ENCODE measurements around the gene CCNY.

Gene CCNY

DNA sequence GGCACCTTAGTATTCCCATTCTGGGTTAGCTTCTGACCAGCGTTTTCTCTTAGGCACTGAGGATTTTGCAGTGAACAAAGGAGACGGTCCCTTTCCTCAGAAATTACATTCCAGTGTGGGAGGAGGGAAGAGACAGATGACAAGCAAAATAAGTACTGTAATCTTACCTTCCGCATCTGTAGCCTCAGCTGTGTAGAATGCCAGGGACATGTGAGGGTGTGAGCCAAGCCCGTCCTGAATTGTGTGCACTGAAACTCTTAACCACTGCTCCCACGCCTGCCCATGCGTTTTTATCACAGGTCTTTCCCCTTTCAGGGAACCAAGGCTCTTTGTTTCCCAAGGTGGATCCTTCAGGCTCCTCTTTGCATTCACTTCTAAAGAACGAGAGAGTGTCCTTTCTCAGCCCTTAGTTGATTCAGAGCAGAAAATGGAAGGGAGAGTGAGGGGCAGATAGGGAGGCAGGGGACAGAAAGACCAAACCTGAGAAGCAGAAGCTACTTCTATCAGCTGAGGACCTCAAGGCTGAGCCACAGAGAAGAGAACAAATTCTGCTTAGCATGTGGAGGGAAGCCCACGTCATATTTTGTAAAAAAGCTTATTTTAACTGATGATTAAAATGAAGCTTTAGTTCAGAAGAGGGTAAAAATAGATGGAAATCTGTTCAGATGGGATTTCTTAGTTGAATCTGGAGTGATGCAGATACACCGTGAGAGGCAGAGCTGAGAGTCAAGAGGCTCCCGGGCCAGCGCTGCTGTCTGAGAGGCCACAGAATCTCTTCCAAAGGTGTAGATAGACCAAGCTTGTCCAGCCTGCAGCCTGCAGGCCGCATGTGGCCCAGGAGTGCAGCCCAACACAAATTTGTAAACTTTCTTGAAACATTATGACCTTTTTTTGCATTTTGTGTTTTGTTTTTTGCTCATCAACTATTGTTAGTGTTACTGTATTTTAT is 122.5 kb downstream of the CCNY start:
- no peak for DNase-seq

DNA sequence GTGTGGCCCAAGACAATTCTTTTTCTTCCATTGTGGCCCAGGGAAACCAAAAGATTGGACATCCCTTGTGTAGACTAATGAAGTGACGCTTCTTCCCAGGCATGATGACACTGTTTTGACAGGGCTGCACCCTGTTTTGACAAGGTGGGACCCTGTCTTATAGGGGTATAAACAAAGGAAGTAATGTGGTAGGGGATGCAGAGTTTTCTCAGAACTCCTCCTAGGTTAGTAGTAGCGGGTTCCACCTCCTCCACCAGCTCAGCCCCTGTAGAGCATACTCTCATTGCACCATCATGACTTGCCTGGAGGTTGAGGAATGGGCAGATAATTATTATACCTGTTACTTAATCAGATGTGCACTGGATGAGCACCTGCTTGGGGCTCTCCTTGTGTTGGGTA is 123.1 kb downstream of the CCNY start:
- DNase-seq, result no peak

DNA sequence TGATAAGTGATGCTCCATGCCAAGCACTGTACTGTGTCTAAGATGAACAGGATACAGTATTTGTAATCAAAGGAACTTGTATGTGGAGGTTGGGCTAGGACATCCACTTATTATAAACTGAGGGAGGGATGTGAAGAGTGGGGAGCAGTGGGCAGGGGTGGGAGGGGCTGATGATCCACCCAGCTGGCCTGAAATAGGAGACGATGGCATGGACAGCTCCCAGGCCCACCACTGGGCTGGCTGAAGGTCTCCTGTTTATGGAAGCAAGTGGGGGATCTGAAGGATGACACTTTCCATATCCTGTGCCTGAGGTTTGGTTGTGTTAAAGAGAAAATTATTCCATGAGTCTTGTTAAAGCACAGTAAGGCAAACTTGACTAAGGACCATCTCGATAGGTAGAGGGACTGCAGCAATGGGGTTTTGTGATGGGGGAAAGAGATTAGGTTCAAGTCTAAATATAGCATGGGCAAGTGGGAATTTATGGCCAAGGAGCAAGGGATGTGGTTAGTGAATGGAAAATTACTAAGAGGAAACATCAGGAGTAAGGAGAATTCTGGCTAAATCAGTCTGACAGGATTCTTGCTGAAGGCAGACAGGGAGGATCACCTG is 124.6 kb downstream of the CCNY start:
- no peak for DNase-seq

DNA sequence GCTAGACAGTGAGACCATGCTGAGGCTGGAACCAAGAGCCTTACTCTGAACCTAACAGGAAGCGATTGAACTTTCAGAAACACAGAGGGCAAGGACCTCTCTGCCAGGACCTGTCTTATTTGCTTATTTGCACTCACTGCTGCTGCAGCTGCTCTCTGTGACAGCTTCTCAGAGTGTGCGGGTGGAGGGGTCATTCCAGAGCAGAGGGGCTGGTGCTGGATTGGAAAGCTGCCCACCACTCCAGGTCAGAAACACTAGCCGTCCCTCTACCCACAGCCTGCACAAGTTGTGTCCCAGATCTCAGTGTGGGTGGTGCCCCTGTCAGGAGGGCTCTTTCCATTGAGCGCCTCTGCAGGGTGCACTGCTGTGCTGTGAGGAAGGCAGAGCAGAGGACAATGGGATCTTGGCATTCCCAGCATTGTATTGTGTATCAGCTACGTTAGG is 126.2 kb downstream of the CCNY start:
- DNase-seq, result no peak

DNA sequence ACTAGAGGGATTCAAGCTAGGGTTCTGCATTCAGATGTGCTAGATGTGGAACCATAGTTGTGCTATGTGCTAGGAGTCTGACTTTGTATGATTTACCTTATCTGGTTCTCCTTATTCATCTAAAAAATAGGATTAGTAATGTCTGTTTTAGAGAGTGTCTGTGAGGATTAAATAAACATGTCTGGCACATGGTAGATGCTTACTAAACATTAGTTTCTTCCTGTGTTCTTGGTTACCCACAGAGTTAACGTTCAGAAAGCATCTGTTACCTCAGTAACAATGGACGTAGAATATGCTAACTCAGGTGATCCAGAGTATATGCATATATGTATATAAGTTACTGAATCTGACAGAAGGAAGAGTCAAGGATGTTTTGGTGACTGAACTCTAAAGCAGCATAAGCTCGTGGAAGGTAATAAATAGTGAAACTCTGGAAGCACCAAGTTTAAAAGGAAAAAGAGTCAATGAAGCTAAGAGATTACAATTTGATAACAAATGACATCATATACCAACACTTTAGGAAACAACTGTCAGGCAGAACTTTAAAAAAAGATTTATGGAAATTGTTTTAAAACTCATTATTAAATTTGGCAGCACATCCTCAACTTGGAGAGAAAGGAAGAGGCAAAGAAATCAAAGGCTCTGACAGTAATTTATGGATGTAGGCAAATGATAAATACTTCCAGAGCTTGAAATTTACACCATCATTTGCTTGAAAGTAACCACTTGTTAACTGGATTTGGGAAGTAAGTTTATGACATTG is 127.0 kb downstream of the CCNY start:
- no peak for DNase-seq

DNA sequence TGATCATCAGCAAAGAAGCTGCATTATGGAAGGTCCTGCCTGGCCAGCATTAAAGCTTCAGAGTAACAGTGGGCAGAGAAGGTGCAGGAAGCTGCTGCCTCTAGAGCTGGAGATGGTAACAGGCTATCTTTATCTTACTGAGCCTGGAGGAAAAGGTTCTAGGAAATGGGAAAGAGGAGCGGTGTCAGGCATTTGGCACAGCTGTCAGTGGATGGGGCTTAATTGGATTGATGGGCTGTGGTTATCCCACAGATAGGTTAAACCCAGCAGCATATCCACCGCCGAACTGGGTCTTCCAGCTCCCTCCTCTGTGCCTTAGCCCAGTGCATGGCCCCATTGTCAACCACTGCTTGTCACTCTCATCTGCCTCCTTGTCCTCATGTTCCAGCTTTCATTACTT is 127.6 kb downstream of the CCNY start:
- no peak for DNase-seq

DNA sequence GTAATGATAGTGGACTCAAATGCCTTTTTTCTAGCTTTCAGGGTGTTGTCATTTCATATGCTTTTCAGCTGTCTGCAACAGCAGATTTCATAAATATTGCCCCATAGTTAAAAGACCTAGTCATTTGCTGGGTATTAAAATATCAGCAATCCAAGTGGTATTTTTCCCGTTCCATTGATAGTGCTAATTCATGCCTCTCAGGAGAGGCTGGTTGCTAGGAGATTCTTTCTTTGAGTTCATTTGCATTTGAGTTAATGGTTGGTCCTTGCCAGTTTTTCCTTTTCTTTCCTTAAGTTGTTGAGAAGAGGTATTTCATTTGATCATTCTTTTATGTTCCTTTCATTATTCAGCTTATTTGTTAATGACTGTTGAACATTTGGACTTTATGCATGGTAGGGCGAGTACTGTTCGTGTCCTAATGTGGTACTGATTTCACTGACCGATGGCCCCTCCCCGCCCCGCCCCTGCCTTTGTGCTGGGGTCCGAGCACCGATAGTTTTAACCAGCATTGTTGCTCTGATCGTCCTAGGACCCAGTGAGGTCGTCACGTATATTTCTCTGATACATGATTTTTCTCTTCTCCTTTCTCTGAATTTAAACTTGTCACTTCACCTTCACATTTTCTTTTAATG is 128.6 kb downstream of the CCNY start:
- no peak for DNase-seq

DNA sequence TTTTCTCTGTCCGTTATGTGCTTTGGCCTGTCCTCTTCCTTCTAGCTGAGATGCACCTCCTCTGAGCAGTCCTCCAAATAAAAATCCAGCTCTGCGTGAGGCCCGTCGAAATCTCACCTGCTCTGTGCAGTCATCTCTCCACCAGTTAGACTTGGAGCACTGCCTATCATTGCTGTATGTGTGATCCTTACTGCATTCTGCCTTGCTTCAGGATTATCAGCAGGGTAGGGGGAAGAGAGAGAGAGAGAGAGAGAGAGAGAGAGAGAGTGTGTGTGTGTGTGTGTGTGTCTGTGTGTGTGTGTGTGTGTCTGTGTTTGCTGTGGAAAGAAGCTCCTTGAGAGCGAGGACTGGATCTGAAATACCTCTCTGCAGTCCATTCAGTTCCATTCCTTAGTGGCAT is 129.4 kb downstream of the CCNY start:
- no peak for DNase-seq

DNA sequence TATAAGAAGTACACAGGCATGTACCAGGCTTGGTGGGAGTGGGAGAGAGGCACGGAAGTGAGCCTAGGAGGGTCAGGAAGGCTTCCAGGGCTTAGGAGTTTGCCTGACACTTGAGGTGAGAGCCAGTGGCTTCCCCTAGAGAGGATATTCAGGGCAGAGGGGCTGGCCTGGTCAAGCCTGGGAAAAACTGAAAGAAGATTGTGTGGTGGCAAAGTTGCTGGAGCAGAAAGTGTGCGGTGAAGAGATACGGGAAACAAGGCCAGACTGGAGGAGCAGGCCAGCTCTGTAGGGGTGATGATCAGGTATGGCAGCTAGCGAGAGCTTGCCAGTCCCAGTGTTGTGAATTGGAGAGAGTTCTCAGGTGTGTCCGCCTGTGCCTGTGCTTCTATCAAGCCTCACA is 129.9 kb downstream of the CCNY start:
- DNase-seq, result no peak

DNA sequence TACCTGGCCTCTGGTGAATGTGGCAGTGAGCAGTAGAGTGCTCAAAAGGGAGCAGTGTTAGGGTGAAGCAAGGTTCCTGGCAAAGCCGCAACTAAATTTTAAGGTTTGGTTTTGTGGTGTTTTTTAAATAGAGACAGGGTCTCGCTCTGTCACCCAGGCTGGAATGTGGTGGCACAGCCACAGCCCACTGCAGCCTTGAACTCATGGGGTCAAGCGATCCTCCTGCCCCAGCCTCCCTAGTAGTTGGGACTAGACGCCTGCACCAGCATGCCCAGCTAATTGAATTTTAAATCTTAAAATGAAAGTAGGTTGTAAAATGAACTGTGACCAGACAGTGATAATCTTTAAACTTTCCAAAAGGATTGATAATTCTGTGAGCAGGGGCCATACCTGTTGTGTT is 130.4 kb downstream of the CCNY start:
- DNase-seq, result no peak

DNA sequence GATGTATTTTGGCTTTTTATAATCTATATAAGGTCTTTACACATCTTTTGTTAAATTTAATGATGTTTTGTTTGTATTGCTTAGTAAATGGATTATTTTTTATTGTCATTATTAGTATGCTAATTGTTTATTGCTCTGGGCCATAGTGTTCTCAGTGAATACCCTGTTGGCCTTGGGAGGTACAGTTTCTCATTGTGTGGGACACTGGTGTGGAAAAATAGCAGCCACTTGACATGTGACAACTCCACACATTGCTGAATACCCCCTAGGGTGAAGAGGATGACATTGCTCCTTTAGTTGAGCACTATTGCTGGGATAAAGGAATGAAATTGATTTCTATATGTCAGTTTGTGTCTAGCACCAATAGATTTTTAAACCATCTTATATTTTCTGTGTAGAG is 130.9 kb downstream of the CCNY start:
- no peak for DNase-seq

DNA sequence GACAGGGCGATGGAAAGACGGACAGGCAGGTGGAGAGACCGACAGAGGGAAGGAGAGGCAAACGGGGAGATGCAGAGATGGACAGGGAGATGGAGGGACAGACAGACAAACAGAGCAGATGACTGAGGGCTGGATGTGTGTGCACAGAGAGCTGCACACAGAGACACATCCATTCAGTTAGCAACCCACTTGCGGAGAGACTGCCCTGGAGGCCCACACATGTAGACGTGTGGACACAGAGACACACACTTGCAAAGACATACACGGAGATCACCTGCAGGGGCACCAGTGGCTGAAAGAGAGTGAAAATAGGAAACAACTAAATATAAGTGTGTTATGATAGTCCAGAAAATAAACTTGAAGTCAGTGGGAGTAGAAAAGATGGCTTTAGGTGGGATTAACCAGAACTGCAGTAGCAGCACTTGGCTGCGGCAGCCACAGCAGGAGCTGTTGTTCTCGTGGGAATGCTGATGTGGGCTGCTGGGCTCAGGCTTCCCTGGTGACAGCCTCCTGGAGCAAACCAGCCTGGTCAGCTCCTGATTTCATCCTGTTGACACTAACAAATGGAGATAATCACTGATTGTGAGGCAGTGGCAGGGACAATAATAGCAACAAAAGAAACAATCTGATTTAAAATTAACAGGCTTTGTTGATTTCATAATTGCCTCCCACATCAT is 134.1 kb downstream of the CCNY start:
- DNase-seq, result no peak

DNA sequence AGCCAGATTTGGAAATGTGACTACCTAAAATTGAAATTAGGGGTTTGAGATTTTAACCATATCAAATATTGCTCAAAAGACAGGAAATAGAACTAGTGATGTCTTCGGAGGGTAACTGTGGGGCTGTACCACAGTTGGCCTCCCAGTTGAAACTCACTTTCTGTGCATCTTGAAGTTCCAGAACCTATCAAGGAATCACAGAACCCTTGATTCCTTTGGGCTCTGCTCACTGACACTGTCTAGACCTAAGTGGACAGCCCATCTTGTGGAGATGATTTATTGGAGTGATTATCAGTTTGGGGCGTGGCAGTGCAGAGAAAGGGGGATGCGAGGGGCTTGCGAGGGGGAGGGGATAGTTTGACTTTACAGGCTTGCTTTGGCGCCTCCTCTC is 134.6 kb downstream of the CCNY start:
- DNase-seq, result no peak

DNA sequence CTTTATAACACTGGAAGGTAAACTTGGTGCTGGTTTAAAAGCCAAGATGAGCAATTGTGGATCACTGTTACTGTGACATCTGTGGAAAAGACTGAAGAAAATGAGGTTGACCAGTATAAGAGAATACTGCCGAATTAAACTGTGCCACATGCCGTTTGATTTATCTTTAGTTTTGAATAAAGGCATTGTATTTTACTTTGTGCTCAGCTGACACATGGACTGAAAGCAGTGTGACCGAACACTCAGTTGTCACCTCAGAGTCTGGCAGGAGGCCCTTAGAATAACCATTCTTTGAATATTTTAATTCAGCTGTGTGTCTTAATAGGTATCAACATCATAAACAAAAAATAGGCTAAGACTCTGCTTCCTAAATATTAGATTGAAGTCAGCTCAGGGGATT is 135.1 kb downstream of the CCNY start:
- no peak for DNase-seq

DNA sequence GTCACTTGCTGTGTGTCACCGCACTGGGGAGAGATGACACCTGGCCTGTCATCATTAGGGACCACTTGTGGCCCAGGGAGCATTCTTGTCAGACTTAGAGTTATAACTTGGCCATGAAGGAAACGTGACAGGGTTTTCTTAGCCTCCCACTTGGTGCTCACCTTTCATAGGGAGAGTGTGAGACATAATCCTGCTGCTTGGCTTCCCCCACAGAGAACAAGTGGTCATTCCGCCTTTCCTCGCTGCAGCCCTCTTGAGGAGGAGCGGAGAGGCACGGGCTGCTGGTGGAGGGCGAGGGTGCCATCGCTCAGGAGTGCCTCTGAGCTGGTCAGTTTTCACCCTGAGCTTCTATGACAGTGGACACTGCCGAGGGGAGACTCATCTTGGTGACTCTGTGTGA is 143.8 kb downstream of the CCNY start:
- no peak for DNase-seq

DNA sequence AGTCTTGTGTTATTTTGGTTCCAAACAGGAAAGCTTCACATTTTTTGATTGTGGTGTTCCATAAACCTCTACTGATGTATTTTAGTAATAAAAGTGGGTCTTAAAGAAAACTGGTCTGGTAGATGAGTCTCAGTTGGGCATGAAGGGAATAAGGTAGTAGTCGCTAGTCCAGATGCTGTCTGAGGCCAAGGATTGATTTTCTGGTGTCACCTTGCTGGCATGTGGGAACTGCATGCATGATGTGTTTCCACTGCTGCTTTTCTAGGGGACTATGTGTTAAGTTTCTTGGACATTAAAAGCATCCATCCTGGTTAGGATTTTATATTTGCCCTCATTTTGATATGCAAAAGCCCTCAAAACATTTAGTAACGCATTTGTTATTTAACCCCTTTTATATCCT is 145.1 kb downstream of the CCNY start:
- DNase-seq, result no peak

DNA sequence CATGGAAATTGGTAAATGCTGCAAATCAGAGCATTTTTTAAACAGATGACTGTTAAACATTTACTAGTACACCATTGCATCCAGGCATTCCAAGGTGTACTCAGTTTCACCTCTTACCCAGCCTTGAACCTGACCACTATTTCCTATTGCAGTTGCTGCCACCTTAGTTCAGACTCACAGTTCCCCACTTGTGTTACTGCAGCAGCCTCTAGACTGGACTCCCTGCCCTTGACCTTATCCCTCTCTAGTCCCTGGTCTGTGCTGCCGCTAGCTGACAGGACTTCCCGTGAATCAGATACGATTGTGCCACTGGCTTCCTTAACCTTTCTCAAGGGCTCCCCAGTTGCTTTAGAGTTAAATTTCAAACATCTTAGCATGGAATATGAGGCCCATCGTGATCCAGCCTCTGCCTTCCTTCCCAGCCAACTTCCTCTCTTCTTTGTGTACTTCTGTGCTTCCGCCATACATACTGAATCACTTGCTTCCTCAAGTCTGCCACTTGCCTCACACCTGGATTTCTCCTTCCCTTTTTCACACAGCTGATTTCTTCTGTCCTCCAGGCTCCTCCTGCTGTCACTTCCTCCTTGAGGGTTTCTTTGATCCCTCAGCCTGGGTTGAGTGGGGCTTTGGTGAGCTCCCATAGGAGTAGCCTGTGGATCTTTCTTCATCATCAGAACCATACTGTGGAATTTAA is 150.1 kb downstream of the CCNY start:
- no peak for DNase-seq

DNA sequence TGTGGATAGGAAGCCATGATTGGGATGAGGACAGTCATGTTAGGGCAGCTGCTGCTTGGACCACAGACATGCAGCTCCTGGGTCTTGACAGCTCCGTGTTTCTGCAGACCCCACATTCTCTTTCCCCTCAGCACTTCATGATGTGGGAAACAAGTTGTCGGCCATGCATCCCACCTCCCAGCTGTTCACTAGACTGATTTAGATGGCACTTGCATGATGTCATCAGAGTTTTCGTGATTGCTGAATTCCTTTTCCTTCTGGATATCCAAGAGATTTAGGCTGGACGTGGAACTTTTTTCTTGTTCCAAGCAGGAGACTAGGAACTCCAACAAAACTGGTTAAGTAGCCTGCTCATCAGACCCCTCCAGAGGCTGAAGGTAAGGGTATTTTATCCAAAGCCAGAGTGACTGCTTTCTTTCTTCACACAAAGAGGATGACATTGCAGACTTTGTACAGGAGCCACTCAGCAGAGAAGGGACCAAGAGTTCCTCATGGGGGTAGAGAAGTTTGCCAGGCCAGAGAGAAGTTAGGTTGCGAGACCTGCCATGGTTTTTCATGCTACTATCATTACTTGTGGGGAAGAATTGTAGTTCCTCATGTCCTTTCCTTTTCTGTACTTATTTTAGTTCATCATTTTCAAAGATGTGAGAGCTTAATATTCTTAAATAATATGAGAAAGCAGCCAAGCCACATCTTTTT is 151.2 kb downstream of the CCNY start:
- no peak for DNase-seq

DNA sequence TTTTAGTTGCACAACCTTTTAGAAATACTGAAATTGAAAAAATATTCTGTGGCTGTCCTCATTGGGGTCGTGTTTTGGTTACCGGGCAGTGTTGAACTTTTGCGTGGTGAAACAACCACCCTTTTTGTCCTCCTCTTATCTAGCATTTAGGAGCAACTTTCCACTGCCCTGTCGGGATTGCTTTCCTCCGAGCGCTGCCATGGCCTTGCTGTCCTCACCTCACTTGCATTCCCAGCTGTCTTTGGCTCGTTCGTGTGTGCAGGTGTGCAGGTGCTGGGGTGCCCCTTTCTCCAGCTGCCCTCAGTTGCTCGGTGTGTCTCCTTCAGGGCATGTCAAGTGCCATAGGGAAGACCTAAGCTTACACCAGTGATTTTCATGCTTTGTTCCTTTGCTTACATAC is 151.9 kb downstream of the CCNY start:
- no peak for DNase-seq

DNA sequence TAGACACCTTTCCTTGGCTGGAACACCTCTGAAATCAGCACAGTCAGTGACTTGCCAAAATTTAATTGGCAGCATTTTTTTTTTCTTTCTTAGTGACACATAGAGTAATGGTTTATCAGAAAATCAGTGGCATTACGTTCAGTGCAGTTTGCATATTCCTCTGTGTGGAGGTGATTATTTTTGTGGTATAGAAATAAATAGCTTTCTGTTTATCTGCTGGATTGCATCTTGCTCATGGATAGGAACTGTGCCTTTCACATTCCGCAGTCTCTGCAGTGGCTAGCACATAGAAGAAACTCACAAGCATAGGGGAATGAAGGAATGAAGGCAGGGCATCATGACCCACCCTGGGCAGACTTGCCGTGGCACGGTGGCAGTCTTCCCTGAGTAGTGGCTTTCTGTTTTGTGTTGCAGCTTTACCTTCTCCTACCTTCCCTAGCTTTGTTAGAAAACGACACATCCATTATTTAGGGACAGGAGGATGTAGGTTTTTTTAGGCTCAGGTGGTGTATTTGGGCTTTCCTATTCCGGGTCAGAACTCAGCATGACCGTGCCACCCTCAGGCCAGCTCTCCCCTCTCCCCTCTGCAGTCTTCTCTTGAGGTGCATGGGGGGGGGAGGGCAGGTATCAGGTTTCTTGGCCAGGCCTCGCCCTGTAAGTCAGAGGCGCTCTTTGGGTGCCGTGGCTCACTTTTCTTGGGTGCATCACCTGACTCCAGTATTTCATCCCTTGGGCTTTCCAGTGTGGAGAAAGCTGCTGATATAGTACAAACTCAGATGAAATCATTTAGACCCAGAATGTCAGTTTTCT is 156.3 kb downstream of the CCNY start:
- no peak for DNase-seq

Data from stimulated activated CD4-positive, alpha-beta T cell treated with anti-CD3 and anti-CD28 coated beads, Interleukin-2, amount 100 ng/mL, for 48 hours (primary cell).